Measurements from ENCODE around the gene ADGRG6. TPM values are rescaled to one million over a fixed set of nuclear protein-coding genes. Genes with fewer than 3 reads are reported as not detected.

Gene ADGRG6
- polyA plus RNA-seq, 1 of the 3 experiments (the other 2 are of a cell fraction) = 61.5 TPM

- peak in 1 of 2 experiments; percentile 63; a peak in 1 of 4 replicates for TF ChIP-seq EP300 (IDR thresholded peaks at IDR 0.05; ENCODE audit: borderline replicate concordance in 1 of 2, low read depth in 1 of 2, low read length in 1 of 2)
- TF ChIP-seq CHD2 (IDR thresholded peaks at IDR 0.05; ENCODE audit: low read length, partially characterized antibody) = no peak
- TF ChIP-seq NRF1 (IDR thresholded peaks at IDR 0.05; ENCODE audit: low read depth, low read length) = no peak
- TF ChIP-seq SMC3 (IDR thresholded peaks at IDR 0.05; ENCODE audit: low read depth, low read length) = no peak
- no peak for TF ChIP-seq GATA2 (CRISPR knock-in tag; IDR thresholded peaks at IDR 0.05)
- no peak for TF ChIP-seq RFX5 (IDR thresholded peaks at IDR 0.05; ENCODE audit: low read length)
- TF ChIP-seq GABPA (IDR thresholded peaks at IDR 0.05; ENCODE audit: low read depth) = no peak
- peak; percentile 67 for TF ChIP-seq PBX3 (IDR thresholded peaks at IDR 0.05)
- TF ChIP-seq FOXM1 (IDR thresholded peaks at IDR 0.05; ENCODE audit: low read depth) = no peak
- TF ChIP-seq TAF1 (IDR thresholded peaks at IDR 0.05; ENCODE audit: borderline replicate concordance, low read depth, low read length) = no peak
- TF ChIP-seq REST (IDR thresholded peaks at IDR 0.05; ENCODE audit: low read depth, low read length) = 0 out of 2 replicates have a peak, but pooled peaks have one; percentile 30
- no peak for TF ChIP-seq USF2 (IDR thresholded peaks at IDR 0.05; ENCODE audit: borderline replicate concordance, low read depth, low read length)
- TF ChIP-seq EZH2phosphoT487 (IDR thresholded peaks at IDR 0.05; ENCODE audit: borderline replicate concordance, low read depth) = no peak
- TF ChIP-seq FOXJ3 (CRISPR knock-in tag; IDR thresholded peaks at IDR 0.05) = no peak
- peak; percentile 29; the same call in 1 of the 2 replicates for TF ChIP-seq RXRA (IDR thresholded peaks at IDR 0.05; ENCODE audit: borderline replicate concordance, low read depth)
- TF ChIP-seq ELF1 (IDR thresholded peaks at IDR 0.05) = no peak
- peak; percentile 76 for TF ChIP-seq NFIC (IDR thresholded peaks at IDR 0.05; ENCODE audit: borderline replicate concordance)
- TF ChIP-seq FOSL2 (IDR thresholded peaks at IDR 0.05; ENCODE audit: borderline replicate concordance, low read depth) = peak; percentile 79
- no peak for TF ChIP-seq IRF3 (IDR thresholded peaks at IDR 0.05; ENCODE audit: low read depth, low read length)
- TF ChIP-seq POLR2AphosphoS5 (IDR thresholded peaks at IDR 0.05; ENCODE audit: low read depth, low read length) = no peak
- TF ChIP-seq RCOR1 (IDR thresholded peaks at IDR 0.05; ENCODE audit: low read length) = no peak
These were observed 114.4 kb downstream of the ADGRG6 start (continued) for GRCh38 chr6:142416179-142416578.
